IPS-18a (cell line): ENCODE data around the gene HTATSF1.

Source experiments
- H3K27ac ChIP-seq: one replicate; pipeline ENCODE4 v1.5.1; 2013; ENCODE audit warnings: low read length
- H3K27me3 ChIP-seq: one replicate; pipeline ENCODE4 v1.6.1; 2013; ENCODE audit warnings: mild to moderate bottlenecking, low read length; ENCODE audit not compliant: control insufficient read depth, insufficient read depth
- H3K36me3 ChIP-seq: one replicate; pipeline ENCODE4 v1.6.1; 2013; ENCODE audit warnings: low read depth, low read length; ENCODE audit not compliant: control insufficient read depth
- H3K4me1 ChIP-seq: one replicate; pipeline ENCODE4 v1.6.1; 2013; ENCODE audit warnings: low read depth, low read length; ENCODE audit not compliant: control insufficient read depth
- H3K4me3 ChIP-seq: one replicate; pipeline ENCODE4 v1.5.1; 2013; ENCODE audit warnings: low read length
- H3K9ac ChIP-seq: one replicate; pipeline ENCODE4 v1.6.1; 2013; ENCODE audit warnings: mild to moderate bottlenecking, low read length, moderate library complexity
- H3K9me3 ChIP-seq: one replicate; pipeline ENCODE4 v1.6.1; 2013; ENCODE audit warnings: low read depth, low read length; ENCODE audit not compliant: control insufficient read depth

HTATSF1 gene

DNA sequence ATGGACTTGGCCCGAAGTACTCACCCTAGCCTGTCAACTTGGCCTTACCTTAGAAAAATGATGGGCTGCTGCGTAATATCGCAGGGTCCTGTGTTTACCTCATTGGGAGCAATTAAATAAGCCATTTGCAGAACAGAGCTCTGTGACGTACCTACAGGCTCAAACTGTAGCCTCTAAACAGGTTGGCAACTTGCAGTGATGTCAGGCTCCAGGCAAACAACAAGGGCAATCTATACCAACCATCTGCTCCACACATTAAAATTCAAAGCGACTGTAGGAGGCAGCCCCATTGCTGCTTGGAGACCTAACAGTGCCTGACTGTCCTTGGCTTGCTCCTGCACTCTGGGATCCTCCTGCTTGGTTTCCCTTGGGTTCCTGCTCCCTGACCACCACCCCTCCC lies 51.8 kb downstream of the HTATSF1 start:
- no peaks in the 10 kb centered on the region for H3K4me1 ChIP-seq
- no peak overlapping the region for H3K9ac ChIP-seq
- no peak overlapping the region for H3K4me3 ChIP-seq
- peaks cover 9% of the 10 kb centered on the region for H3K9me3 ChIP-seq
- no peaks in the 10 kb centered on the region for H3K36me3 ChIP-seq
- H3K27ac ChIP-seq, result no peak overlapping the region
- H3K27me3 ChIP-seq, result no peaks in the 10 kb centered on the region

DNA sequence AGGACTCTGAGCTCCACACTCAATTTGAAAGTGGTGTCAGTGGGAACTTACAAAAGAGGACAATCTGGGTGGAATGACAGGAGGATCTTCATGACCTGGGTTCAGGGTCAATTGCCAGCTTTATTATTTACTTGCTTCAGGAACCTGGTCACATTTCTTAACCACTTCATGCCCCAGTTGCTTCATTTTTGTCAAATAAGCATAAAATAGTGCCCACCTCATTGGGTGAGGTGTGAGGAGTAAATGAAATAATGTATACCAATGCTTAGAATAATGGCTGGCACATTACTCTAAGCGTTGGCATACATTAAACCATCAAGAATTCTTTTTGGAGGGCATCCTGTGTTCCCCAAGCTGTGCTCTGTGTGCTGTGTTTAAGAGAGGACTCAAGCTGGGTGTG lies 54.0 kb downstream of the HTATSF1 start:
- H3K27ac ChIP-seq, result no peak overlapping the region
- H3K27me3 ChIP-seq, result no peaks in the 10 kb centered on the region
- peaks cover 9% of the 10 kb centered on the region for H3K9me3 ChIP-seq
- no peaks in the 10 kb centered on the region for H3K4me1 ChIP-seq
- H3K4me3 ChIP-seq, result no peak overlapping the region
- no peak overlapping the region for H3K9ac ChIP-seq
- H3K36me3 ChIP-seq, result no peaks in the 10 kb centered on the region

DNA sequence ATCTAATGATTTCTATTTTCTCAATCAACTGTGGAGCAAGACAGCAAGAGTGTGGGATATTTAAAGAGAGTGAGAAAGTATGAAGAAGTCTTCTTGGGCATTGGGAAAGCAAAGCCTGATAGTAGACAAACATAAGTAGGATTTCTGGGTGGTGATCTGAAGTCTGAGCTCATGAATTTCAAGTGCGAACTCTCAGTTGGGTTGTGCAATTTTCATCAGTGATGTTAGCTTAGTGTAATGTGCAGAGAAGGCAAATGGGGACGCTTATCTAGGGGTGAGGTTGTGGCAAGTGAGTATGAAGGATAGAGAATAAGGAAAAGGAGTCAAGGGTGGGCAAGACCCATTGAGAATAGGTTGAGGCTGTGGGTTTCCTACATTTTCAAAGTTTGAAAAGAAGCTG lies 58.3 kb downstream of the HTATSF1 start:
- peaks cover 8% of the 10 kb centered on the region for H3K9me3 ChIP-seq
- no peak overlapping the region for H3K4me3 ChIP-seq
- H3K27me3 ChIP-seq, result no peaks in the 10 kb centered on the region
- H3K4me1 ChIP-seq, result no peaks in the 10 kb centered on the region
- no peak overlapping the region for H3K9ac ChIP-seq
- no peaks in the 10 kb centered on the region for H3K36me3 ChIP-seq
- no peak overlapping the region for H3K27ac ChIP-seq
